Upper lobe of left lung (tissue), 4 donors: ENCODE data around the gene CTBP2.

Source experiments
- EP300 ChIP-seq, 4 donors: sonication (generic); formaldehyde crosslinking; IDR thresholded peaks; one replicate each; pipeline ENCODE4 v1.5.1; 2017; ENCODE audit warnings: antibody characterized with exemption in 4 of 4, control low read depth in 2 of 4
- POLR2AphosphoS5 ChIP-seq, 2 donors: sonication (generic); formaldehyde crosslinking; IDR thresholded peaks; one replicate each; pipeline ENCODE4 v1.5.1; 2017; ENCODE audit warnings: antibody characterized with exemption in 2 of 2

GRCh38 chr10:125084614-125085257 lies 75.6 kb downstream of the CTBP2 start:
- TF ChIP-seq POLR2AphosphoS5 (IDR thresholded peaks at IDR 0.05) (no peak), EP300 (IDR thresholded peaks at IDR 0.05) (no peak)
